ENCODE measurements around the gene PPP2R2C.

Gene PPP2R2C

GRCh38 chr4:6491235-6491634, 18.8 kb upstream of the PPP2R2C start:
- no peaks in the 10 kb centered on the region for H3K36me3 ChIP-seq (ENCODE audit: control insufficient read depth in 2 of 2, insufficient read depth in 1 of 2, low read length in 2 of 2)
- no peak overlapping the region for H3K4me3 ChIP-seq (ENCODE audit: low read depth, low read length)
- no peak overlapping the region for H3K27ac ChIP-seq (ENCODE audit: extremely low read depth, low read depth, low read length)
- CTCF ChIA-PET, result no interaction called here
- POLR2A ChIA-PET, result no interaction called here
- no peaks in the 10 kb centered on the region for H3K9me3 ChIP-seq (ENCODE audit: control insufficient read depth, insufficient read depth, low read depth, low read length)
- no peaks in the 10 kb centered on the region for H3K4me1 ChIP-seq (ENCODE audit: control insufficient read depth, insufficient read depth, low read length)
- TF ChIP-seq ZNF350 (tag by site-specific recombination; IDR thresholded peaks at IDR 0.05), result no peak
- no peak for TF ChIP-seq ZNF768 (tag by site-specific recombination; IDR thresholded peaks at IDR 0.05)
- TF ChIP-seq, protein P1, sequence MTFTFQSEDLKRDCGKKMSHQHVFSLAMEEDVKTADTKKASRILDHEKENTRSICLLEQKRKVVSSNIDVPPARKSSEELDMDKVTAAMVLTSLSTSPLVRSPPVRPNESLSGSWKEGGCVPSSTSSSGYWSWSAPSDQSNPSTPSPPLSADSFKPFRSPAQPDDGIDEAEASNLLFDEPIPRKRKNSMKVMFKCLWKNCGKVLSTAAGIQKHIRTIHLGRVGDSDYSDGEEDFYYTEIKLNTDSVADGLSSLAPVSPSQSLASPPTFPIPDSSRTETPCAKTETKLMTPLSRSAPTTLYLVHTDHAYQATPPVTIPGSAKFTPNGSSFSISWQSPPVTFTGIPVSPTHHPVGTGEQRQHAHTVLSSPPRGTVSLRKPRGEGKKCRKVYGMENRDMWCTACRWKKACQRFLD (tag by site-specific recombination; IDR thresholded peaks at IDR 0.05), result no peak
- no peak for TF ChIP-seq FEZF1 (tag by site-specific recombination; IDR thresholded peaks at IDR 0.05)
- TF ChIP-seq ZNF248 (tag by site-specific recombination; IDR thresholded peaks at IDR 0.05), result no peak
- no peak for TF ChIP-seq CTCF (tag by site-specific recombination; IDR thresholded peaks at IDR 0.05)
- no peak for TF ChIP-seq ZNF311 (tag by site-specific recombination; IDR thresholded peaks at IDR 0.05; ENCODE audit: borderline replicate concordance)
- TF ChIP-seq YY1 (tag by site-specific recombination; IDR thresholded peaks at IDR 0.05), result no peak

GRCh38 chr4:6489927-6490326, 17.5 kb upstream of the PPP2R2C start:
- H3K27ac ChIP-seq (ENCODE audit: extremely low read depth, low read depth, low read length), result no peak overlapping the region
- ChIA-PET CTCF (no interaction called here), POLR2A (no interaction called here)
- no peaks in the 10 kb centered on the region for H3K9me3 ChIP-seq (ENCODE audit: control insufficient read depth, insufficient read depth, low read depth, low read length)
- no peaks in the 10 kb centered on the region for H3K4me1 ChIP-seq (ENCODE audit: control insufficient read depth, insufficient read depth, low read length)
- H3K4me3 ChIP-seq (ENCODE audit: low read depth, low read length), result no peak overlapping the region
- no peaks in the 10 kb centered on the region for H3K36me3 ChIP-seq (ENCODE audit: control insufficient read depth in 2 of 2, insufficient read depth in 1 of 2, low read length in 2 of 2)
- no peak for TF ChIP-seq RBAK (tag by site-specific recombination; IDR thresholded peaks at IDR 0.05)
- TF ChIP-seq ZNF48 (tag by site-specific recombination; IDR thresholded peaks at IDR 0.05), result no peak
- no peak for TF ChIP-seq KLF17 (tag by site-specific recombination; IDR thresholded peaks at IDR 0.05)
- no peak for TF ChIP-seq PRDM2 (tag by site-specific recombination; IDR thresholded peaks at IDR 0.05; ENCODE audit: borderline replicate concordance)
- TF ChIP-seq MZF1 (tag by site-specific recombination; IDR thresholded peaks at IDR 0.05; ENCODE audit: borderline replicate concordance), result no peak
- no peak for TF ChIP-seq ZNF140 (tag by site-specific recombination; IDR thresholded peaks at IDR 0.05)
- TF ChIP-seq, protein P2, sequence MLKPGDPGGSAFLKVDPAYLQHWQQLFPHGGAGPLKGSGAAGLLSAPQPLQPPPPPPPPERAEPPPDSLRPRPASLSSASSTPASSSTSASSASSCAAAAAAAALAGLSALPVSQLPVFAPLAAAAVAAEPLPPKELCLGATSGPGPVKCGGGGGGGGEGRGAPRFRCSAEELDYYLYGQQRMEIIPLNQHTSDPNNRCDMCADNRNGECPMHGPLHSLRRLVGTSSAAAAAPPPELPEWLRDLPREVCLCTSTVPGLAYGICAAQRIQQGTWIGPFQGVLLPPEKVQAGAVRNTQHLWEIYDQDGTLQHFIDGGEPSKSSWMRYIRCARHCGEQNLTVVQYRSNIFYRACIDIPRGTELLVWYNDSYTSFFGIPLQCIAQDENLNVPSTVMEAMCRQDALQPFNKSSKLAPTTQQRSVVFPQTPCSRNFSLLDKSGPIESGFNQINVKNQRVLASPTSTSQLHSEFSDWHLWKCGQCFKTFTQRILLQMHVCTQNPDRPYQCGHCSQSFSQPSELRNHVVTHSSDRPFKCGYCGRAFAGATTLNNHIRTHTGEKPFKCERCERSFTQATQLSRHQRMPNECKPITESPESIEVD (tag by site-specific recombination; IDR thresholded peaks at IDR 0.05), result no peak
- no peak for TF ChIP-seq ZNF175 (tag by site-specific recombination; IDR thresholded peaks at IDR 0.05)
- TF ChIP-seq, protein P3, sequence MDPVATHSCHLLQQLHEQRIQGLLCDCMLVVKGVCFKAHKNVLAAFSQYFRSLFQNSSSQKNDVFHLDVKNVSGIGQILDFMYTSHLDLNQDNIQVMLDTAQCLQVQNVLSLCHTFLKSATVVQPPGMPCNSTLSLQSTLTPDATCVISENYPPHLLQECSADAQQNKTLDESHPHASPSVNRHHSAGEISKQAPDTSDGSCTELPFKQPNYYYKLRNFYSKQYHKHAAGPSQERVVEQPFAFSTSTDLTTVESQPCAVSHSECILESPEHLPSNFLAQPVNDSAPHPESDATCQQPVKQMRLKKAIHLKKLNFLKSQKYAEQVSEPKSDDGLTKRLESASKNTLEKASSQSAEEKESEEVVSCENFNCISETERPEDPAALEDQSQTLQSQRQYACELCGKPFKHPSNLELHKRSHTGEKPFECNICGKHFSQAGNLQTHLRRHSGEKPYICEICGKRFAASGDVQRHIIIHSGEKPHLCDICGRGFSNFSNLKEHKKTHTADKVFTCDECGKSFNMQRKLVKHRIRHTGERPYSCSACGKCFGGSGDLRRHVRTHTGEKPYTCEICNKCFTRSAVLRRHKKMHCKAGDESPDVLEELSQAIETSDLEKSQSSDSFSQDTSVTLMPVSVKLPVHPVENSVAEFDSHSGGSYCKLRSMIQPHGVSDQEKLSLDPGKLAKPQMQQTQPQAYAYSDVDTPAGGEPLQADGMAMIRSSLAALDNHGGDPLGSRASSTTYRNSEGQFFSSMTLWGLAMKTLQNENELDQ (tag by site-specific recombination; IDR thresholded peaks at IDR 0.05; ENCODE audit: low read depth), result no peak
- no peak for TF ChIP-seq KLF16 (tag by site-specific recombination; IDR thresholded peaks at IDR 0.05)
- no peak for TF ChIP-seq WT1 (tag by site-specific recombination; IDR thresholded peaks at IDR 0.05)
- TF ChIP-seq ZNF248 (tag by site-specific recombination; IDR thresholded peaks at IDR 0.05), result no peak
- no peak for TF ChIP-seq SP2 (tag by site-specific recombination; IDR thresholded peaks at IDR 0.05)
